HuH-7.5 (cell line): Measurements from ENCODE around the gene KRTAP12-1.
"Not testable (repeated sequence)": the region's sequence is repeated elsewhere in the genome, so short reads cannot be mapped to it uniquely, and the experiment has no call there.

Source experiments
- DNase-seq: peaks from one replicate; pipeline ENCODE4 v3.0.0; 2011; ENCODE audit warnings: low spot score

Gene KRTAP12-1

GRCh38 chr21:44667612-44668011 lies 14.4 kb downstream of the KRTAP12-1 start:
- DNase-seq: no peak

- DNase-seq: no peak
Measured at GRCh38 chr21:44666401-44667320, 15.3 kb downstream of the KRTAP12-1 start, which contains the start of gene KRTAP12-2. Gene KRTAP12-2, minus strand, starts transcription at chr21:44666927. Its CDS starts 41 bp downstream, at chr21:44666886.

GRCh38 chr21:44664691-44665090 lies 17.3 kb downstream of the KRTAP12-1 start:
- DNase-seq: no peak

- not testable (repeated sequence) for DNase-seq
Measured at GRCh38 chr21:44661567-44661966, 20.4 kb downstream of the KRTAP12-1 start.

GRCh38 chr21:44658913-44659595 lies 22.9 kb downstream of the KRTAP12-1 start:
- DNase-seq: no peak

GRCh38 chr21:44658541-44658910 lies 23.4 kb downstream of the KRTAP12-1 start:
- DNase-seq: no peak

GRCh38 chr21:44657635-44658540 lies 24.1 kb downstream of the KRTAP12-1 start, which contains the start of gene KRTAP12-3:
Gene KRTAP12-3, plus strand, starts transcription at chr21:44657932. Its CDS starts 48 bp downstream, at chr21:44657980.
- DNase-seq: no peak

GRCh38 chr21:44656868-44657267 lies 25.1 kb downstream of the KRTAP12-1 start:
- DNase-seq: no peak

GRCh38 chr21:44654576-44655175 lies 27.3 kb downstream of the KRTAP12-1 start, which contains the start of gene KRTAP12-4:
Gene KRTAP12-4, minus strand, starts transcription at chr21:44654659. Its CDS starts 45 bp downstream, at chr21:44654614.
- no peak for DNase-seq

- DNase-seq: no peak
Measured at GRCh38 chr21:44653656-44654575, 28.0 kb downstream of the KRTAP12-1 start.

- no peak for DNase-seq
Measured at GRCh38 chr21:44653123-44653522, 28.8 kb downstream of the KRTAP12-1 start.

GRCh38 chr21:44650973-44651675 lies 30.8 kb downstream of the KRTAP12-1 start:
- no peak for DNase-seq

- no peak for DNase-seq
Measured at GRCh38 chr21:44650265-44650972, 31.5 kb downstream of the KRTAP12-1 start.

- DNase-seq: no peak
Measured at GRCh38 chr21:44649521-44650100, 32.4 kb downstream of the KRTAP12-1 start.

GRCh38 chr21:44648557-44649311 lies 33.2 kb downstream of the KRTAP12-1 start:
- no peak for DNase-seq

GRCh38 chr21:44647222-44647552 lies 34.8 kb downstream of the KRTAP12-1 start:
- DNase-seq: no peak

GRCh38 chr21:44646366-44647221 lies 35.4 kb downstream of the KRTAP12-1 start, which contains the start of gene KRTAP10-11:
Gene KRTAP10-11, plus strand, starts transcription at chr21:44646414. Its CDS starts 45 bp downstream, at chr21:44646459.
- not testable (repeated sequence) for DNase-seq
